GM23338 (cell line): Measurements from ENCODE around the gene FHIP1B. TPM values are rescaled to one million over a fixed set of nuclear protein-coding genes. Genes with fewer than 3 reads are reported as not detected.

Experiments used
- ATAC-seq: fragments of 200-7000 bp; cut with Tn5 transposase; 3 replicates; pipeline ENCODE4 v1.9.1; 2020
- DNase-seq: peaks from one replicate; pipeline ENCODE4 v3.0.0-alpha.2; 2015; ENCODE audit warnings: low spot score
- H2AFZ ChIP-seq: fragments of 200-600 bp; sonication (generic); 2 replicates; pipeline ENCODE4 v1.8.0; 2016; ENCODE audit warnings: antibody characterized with exemption, mild to moderate bottlenecking, moderate library complexity
- H3F3A ChIP-seq: fragments of 200-600 bp; sonication (generic); replicated peaks from 2 replicates; pipeline ENCODE4 v1.8.0; 2017; ENCODE audit warnings: antibody characterized with exemption, mixed run types, low read depth
- H3K27ac ChIP-seq: fragments of 200-600 bp; sonication (generic); 2 replicates; pipeline ENCODE4 v1.6.1; 2016; ENCODE audit warnings: low read depth
- H3K27me3 ChIP-seq: fragments of 200-600 bp; sonication (generic); 2 replicates; pipeline ENCODE4 v1.8.0; 2016; ENCODE audit warnings: mild to moderate bottlenecking, mixed run types, moderate library complexity; ENCODE audit not compliant: insufficient read depth
- H3K36me3 ChIP-seq: fragments of 200-600 bp; sonication (generic); 2 replicates; pipeline ENCODE4 v1.8.0; 2016; ENCODE audit warnings: mild to moderate bottlenecking; ENCODE audit not compliant: insufficient read depth
- H3K4me1 ChIP-seq: fragments of 200-600 bp; sonication (generic); 2 replicates; pipeline ENCODE4 v1.8.0; 2016; ENCODE audit warnings: mild to moderate bottlenecking, moderate library complexity; ENCODE audit not compliant: insufficient read depth
- H3K4me2 ChIP-seq: fragments of 200-600 bp; sonication (generic); 2 replicates; pipeline ENCODE4 v1.7.1; 2017; ENCODE audit warnings: mixed run types
- H3K4me3 ChIP-seq: fragments of 200-600 bp; sonication (generic); 2 replicates; pipeline ENCODE4 v1.6.1; 2016; ENCODE audit warnings: mixed run types
- H3K79me2 ChIP-seq: fragments of 200-600 bp; sonication (generic); replicated peaks from 2 replicates; pipeline ENCODE4 v1.8.0; 2017; ENCODE audit warnings: mild to moderate bottlenecking; ENCODE audit not compliant: insufficient read depth
- H3K9me2 ChIP-seq: fragments of 200-600 bp; sonication (generic); 2 replicates; pipeline ENCODE4 v1.8.0; 2017; ENCODE audit not compliant: insufficient read depth
- H4K20me1 ChIP-seq: fragments of 200-600 bp; sonication (generic); replicated peaks from 2 replicates; pipeline ENCODE4 v1.8.0; 2017; ENCODE audit warnings: mild to moderate bottlenecking; ENCODE audit not compliant: insufficient read depth
- H3K27ac Mint-ChIP-seq: 2 replicates; pipeline ENCODE4 v1.8.0; 2020; ENCODE audit warnings: inconsistent platforms, mild to moderate bottlenecking, moderate library complexity, mixed read lengths
- H3K27me3 Mint-ChIP-seq: 3 replicates; pipeline ENCODE4 v1.8.0; 2022; ENCODE audit warnings: low read depth, mild to moderate bottlenecking, moderate library complexity, mixed read lengths, inconsistent platforms; ENCODE audit not compliant: insufficient read depth, poor library complexity
- H3K36me3 Mint-ChIP-seq: 3 replicates; pipeline ENCODE4 v1.8.0; 2021; ENCODE audit warnings: low read depth, mild to moderate bottlenecking, inconsistent platforms, moderate library complexity, mixed read lengths
- H3K4me1 Mint-ChIP-seq: 3 replicates; pipeline ENCODE4 v1.8.0; 2020; ENCODE audit warnings: mild to moderate bottlenecking, inconsistent platforms, mixed read lengths
- H3K4me3 Mint-ChIP-seq: 3 replicates; pipeline ENCODE4 v1.8.0; 2021; ENCODE audit warnings: moderate library complexity, mild to moderate bottlenecking, inconsistent platforms, mixed read lengths
- H3K9me3 Mint-ChIP-seq: 3 replicates; pipeline ENCODE4 v1.8.0; 2020; ENCODE audit warnings: moderate library complexity, mild to moderate bottlenecking, inconsistent platforms, mixed read lengths
- CREB1 ChIP-seq: fragments of 250-450 bp; sonication (Bioruptor Pico); IDR thresholded peaks from 2 replicates; pipeline ENCODE4 v1.5.0; 2020; ENCODE audit warnings: low read depth, mild to moderate bottlenecking, moderate library complexity
- EZH2 ChIP-seq: fragments of 200-600 bp; sonication (generic); IDR thresholded peaks from one replicate; pipeline ENCODE4 v1.8.0; 2017; ENCODE audit warnings: antibody characterized with exemption, mild to moderate bottlenecking, low read depth; ENCODE audit not compliant: unreplicated experiment
- EZH2phosphoT487 ChIP-seq: fragments of 200-600 bp; sonication (generic); IDR thresholded peaks from one replicate; pipeline ENCODE4 v1.8.1; 2018; ENCODE audit warnings: antibody characterized with exemption; ENCODE audit not compliant: unreplicated experiment
- JUNB ChIP-seq: IDR thresholded peaks from one replicate; pipeline ENCODE4 v1.6.1; 2016; ENCODE audit warnings: antibody characterized with exemption; ENCODE audit not compliant: unreplicated experiment
- NANOG ChIP-seq: IDR thresholded peaks from 2 replicates; pipeline ENCODE4 v1.6.1; 2016; ENCODE audit warnings: antibody characterized with exemption, borderline replicate concordance
- POLR2AphosphoS5 ChIP-seq: IDR thresholded peaks from 2 replicates; pipeline ENCODE4 v1.6.1; 2016; ENCODE audit warnings: antibody characterized with exemption, low read depth
- REST ChIP-seq: IDR thresholded peaks from one replicate; pipeline ENCODE4 v1.6.1; 2018; ENCODE audit warnings: antibody characterized with exemption; ENCODE audit not compliant: unreplicated experiment
- STAT1 ChIP-seq: IDR thresholded peaks from one replicate; pipeline ENCODE4 v1.6.1; 2016; ENCODE audit warnings: antibody characterized with exemption; ENCODE audit not compliant: unreplicated experiment
- ZNF114 ChIP-seq: fragments of 250-450 bp; sonication (Bioruptor Pico); IDR thresholded peaks from 2 replicates; pipeline ENCODE4 v1.5.0; 2020; ENCODE audit warnings: mild to moderate bottlenecking, moderate library complexity
- ZNF331 ChIP-seq: fragments of 250-450 bp; sonication (Bioruptor Pico); IDR thresholded peaks from 2 replicates; pipeline ENCODE4 v1.5.0; 2020; ENCODE audit warnings: low read depth, mild to moderate bottlenecking, moderate library complexity
- polyA plus RNA-seq: library from polyadenylated mRNA; unstranded; fragments of >200 nt; fragmentation: Nextera tagmentation; extraction: Ambion mirVana; gene quantifications from 2 replicates; pipeline ENCODE4 v1.2.1, GENCODE V29; 2016
- total RNA-seq: library from RNA; depleted of rRNA; stranded (reverse); fragments of >200 nt; shearing (Covaris generic); gene quantifications from 2 replicates; pipeline ENCODE4 v1.2.3, GENCODE V29; 2014
- TF ChIP-seq, protein P1 (sequence below), 2 experiments: fragments of 200-600 bp in 1 of 2; sonication (generic) in 1 of 2; conservative IDR thresholded peaks; 2 replicates each; pipeline versions ENCODE4 v1.5.1 to v1.6.1; 2016 to 2017; ENCODE audit warnings: antibody characterized with exemption in 2 of 2, low read depth in 2 of 2, mild to moderate bottlenecking in 2 of 2, moderate library complexity in 1 of 2
- TF ChIP-seq, protein P2 (sequence below): IDR thresholded peaks from 2 replicates; pipeline ENCODE4 v1.6.1; 2016; ENCODE audit warnings: antibody characterized with exemption
- TF ChIP-seq, protein P3 (sequence below): fragments of 250-450 bp; sonication (Bioruptor Pico); IDR thresholded peaks from 2 replicates; pipeline ENCODE4 v1.5.0; 2020; ENCODE audit warnings: mild to moderate bottlenecking, moderate library complexity

The FHIP1B gene
- total and polyA plus RNA-seq, 2 experiments from 2014 or later = 10.3 to 34.5 TPM

- H2AFZ ChIP-seq = peak overlapping the region; percentile 34; the same call in 1 of the 2 replicates
- no peak for TF ChIP-seq EZH2phosphoT487
- no peak for TF ChIP-seq EZH2
- TF ChIP-seq, protein P1, sequence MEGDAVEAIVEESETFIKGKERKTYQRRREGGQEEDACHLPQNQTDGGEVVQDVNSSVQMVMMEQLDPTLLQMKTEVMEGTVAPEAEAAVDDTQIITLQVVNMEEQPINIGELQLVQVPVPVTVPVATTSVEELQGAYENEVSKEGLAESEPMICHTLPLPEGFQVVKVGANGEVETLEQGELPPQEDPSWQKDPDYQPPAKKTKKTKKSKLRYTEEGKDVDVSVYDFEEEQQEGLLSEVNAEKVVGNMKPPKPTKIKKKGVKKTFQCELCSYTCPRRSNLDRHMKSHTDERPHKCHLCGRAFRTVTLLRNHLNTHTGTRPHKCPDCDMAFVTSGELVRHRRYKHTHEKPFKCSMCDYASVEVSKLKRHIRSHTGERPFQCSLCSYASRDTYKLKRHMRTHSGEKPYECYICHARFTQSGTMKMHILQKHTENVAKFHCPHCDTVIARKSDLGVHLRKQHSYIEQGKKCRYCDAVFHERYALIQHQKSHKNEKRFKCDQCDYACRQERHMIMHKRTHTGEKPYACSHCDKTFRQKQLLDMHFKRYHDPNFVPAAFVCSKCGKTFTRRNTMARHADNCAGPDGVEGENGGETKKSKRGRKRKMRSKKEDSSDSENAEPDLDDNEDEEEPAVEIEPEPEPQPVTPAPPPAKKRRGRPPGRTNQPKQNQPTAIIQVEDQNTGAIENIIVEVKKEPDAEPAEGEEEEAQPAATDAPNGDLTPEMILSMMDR (conservative IDR thresholded peaks at IDR 0.05; ENCODE audit: low read depth in 2 of 2) = no peak
- TF ChIP-seq, protein P2, sequence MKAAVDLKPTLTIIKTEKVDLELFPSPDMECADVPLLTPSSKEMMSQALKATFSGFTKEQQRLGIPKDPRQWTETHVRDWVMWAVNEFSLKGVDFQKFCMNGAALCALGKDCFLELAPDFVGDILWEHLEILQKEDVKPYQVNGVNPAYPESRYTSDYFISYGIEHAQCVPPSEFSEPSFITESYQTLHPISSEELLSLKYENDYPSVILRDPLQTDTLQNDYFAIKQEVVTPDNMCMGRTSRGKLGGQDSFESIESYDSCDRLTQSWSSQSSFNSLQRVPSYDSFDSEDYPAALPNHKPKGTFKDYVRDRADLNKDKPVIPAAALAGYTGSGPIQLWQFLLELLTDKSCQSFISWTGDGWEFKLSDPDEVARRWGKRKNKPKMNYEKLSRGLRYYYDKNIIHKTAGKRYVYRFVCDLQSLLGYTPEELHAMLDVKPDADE = no peak
- TF ChIP-seq ZNF114 = no peak
- TF ChIP-seq JUNB = no peak
- TF ChIP-seq REST = no peak
- TF ChIP-seq, protein P3, sequence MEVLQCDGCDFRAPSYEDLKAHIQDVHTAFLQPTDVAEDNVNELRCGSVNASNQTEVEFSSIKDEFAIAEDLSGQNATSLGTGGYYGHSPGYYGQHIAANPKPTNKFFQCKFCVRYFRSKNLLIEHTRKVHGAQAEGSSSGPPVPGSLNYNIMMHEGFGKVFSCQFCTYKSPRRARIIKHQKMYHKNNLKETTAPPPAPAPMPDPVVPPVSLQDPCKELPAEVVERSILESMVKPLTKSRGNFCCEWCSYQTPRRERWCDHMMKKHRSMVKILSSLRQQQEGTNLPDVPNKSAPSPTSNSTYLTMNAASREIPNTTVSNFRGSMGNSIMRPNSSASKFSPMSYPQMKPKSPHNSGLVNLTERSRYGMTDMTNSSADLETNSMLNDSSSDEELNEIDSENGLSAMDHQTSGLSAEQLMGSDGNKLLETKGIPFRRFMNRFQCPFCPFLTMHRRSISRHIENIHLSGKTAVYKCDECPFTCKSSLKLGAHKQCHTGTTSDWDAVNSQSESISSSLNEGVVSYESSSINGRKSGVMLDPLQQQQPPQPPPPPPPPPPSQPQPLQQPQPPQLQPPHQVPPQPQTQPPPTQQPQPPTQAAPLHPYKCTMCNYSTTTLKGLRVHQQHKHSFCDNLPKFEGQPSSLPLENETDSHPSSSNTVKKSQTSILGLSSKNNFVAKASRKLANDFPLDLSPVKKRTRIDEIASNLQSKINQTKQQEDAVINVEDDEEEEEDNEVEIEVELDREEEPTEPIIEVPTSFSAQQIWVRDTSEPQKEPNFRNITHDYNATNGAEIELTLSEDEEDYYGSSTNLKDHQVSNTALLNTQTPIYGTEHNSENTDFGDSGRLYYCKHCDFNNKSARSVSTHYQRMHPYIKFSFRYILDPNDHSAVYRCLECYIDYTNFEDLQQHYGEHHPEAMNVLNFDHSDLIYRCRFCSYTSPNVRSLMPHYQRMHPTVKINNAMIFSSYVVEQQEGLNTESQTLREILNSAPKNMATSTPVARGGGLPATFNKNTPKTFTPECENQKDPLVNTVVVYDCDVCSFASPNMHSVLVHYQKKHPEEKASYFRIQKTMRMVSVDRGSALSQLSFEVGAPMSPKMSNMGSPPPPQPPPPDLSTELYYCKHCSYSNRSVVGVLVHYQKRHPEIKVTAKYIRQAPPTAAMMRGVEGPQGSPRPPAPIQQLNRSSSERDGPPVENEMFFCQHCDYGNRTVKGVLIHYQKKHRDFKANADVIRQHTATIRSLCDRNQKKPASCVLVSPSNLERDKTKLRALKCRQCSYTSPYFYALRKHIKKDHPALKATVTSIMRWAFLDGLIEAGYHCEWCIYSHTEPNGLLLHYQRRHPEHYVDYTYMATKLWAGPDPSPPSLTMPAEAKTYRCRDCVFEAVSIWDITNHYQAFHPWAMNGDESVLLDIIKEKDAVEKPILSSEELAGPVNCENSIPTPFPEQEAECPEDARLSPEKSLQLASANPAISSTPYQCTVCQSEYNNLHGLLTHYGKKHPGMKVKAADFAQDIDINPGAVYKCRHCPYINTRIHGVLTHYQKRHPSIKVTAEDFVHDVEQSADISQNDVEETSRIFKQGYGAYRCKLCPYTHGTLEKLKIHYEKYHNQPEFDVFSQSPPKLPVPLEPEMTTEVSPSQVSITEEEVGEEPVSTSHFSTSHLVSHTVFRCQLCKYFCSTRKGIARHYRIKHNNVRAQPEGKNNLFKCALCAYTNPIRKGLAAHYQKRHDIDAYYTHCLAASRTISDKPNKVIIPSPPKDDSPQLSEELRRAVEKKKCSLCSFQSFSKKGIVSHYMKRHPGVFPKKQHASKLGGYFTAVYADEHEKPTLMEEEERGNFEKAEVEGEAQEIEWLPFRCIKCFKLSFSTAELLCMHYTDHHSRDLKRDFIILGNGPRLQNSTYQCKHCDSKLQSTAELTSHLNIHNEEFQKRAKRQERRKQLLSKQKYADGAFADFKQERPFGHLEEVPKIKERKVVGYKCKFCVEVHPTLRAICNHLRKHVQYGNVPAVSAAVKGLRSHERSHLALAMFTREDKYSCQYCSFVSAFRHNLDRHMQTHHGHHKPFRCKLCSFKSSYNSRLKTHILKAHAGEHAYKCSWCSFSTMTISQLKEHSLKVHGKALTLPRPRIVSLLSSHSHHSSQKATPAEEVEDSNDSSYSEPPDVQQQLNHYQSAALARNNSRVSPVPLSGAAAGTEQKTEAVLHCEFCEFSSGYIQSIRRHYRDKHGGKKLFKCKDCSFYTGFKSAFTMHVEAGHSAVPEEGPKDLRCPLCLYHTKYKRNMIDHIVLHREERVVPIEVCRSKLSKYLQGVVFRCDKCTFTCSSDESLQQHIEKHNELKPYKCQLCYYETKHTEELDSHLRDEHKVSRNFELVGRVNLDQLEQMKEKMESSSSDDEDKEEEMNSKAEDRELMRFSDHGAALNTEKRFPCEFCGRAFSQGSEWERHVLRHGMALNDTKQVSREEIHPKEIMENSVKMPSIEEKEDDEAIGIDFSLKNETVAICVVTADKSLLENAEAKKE (CRISPR knock-in tag) = no peak
- no peak for TF ChIP-seq POLR2AphosphoS5
- no peak for TF ChIP-seq NANOG
- no peak for TF ChIP-seq CREB1 (CRISPR knock-in tag)
- no peak for TF ChIP-seq STAT1
- TF ChIP-seq ZNF331 (CRISPR knock-in tag) = no peak
- H3F3A ChIP-seq = no peaks in the 10 kb centered on the region
- no peaks in the 10 kb centered on the region for H3K36me3 ChIP-seq
- Mint-ChIP-seq H3K4me1 (peaks cover 7% of the 10 kb centered on the region; the same call in 2 of the 3 replicates), H3K27ac (no peak overlapping the region), H3K36me3 (no peaks in the 10 kb centered on the region), H3K27me3 (no peaks in the 10 kb centered on the region), H3K9me3 (no peaks in the 10 kb centered on the region; the same call in 2 of the 3 replicates), H3K4me3 (no peak overlapping the region)
- peak; percentile 19 for ATAC-seq
- no peaks in the 10 kb centered on the region for H4K20me1 ChIP-seq
- no peak for DNase-seq
- H3K27me3 ChIP-seq = peaks cover 25% of the 10 kb centered on the region
- no peak overlapping the region for H3K4me2 ChIP-seq
- 0 out of 2 replicates have a peak, but pooled peaks cover 3% of the 10 kb centered on the region for H3K4me1 ChIP-seq
- no peaks in the 10 kb centered on the region for H3K79me2 ChIP-seq
- no peak overlapping the region for H3K4me3 ChIP-seq
- no peak overlapping the region for H3K27ac ChIP-seq
- no peaks in the 10 kb centered on the region for H3K9me2 ChIP-seq
Measured at GRCh38 chr11:6251990-6252473, 17.6 kb upstream of the FHIP1B start.
